Middle frontal gyrus (tissue), 1 donor: ENCODE results near the gene DOP1A.

Experiments used
- DNase-seq: peaks from one replicate; pipeline ENCODE4 v3.0.0-alpha.2; 2015; ENCODE audit warnings: low spot score; ENCODE audit errors: extremely low spot score

DOP1A gene

DNA sequence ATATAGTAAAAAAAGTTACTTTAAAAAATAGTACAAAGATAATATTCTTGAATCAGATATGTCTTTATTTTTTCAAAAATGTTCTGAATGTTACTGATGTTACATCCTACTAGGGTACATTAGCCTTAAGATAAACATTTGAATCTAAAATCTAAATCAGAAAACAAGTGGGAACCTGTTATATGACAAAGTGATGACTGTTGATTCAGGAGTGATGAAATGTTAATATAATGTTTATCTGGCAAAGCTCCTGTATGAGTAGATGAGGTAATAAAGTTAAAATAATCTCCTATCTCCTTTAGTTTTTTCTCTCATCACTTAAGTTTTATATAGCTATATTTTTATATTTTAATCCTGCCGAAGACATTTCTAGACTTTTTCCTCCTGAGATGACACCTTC is 4.2 kb downstream of the DOP1A start:
- no peak for DNase-seq

DNA sequence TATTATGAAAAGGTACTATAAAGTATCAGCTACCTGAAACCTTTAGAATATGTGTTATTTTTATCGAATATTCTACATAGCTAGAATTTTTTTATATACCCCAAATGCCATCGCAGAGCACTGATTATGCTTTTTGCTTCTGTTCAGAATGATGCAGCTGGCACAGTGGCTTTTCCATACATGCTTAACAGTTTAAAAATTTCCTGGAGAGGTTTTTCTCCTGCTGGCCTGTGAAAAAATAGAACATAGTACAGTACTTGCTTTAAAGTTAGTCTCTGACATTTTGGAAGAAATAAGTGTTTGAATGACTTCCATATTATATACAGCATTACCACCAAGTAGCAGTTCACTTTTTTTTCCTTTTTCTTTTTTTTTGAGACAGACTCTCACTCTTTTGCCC is 5.3 kb downstream of the DOP1A start:
- no peak for DNase-seq

DNA sequence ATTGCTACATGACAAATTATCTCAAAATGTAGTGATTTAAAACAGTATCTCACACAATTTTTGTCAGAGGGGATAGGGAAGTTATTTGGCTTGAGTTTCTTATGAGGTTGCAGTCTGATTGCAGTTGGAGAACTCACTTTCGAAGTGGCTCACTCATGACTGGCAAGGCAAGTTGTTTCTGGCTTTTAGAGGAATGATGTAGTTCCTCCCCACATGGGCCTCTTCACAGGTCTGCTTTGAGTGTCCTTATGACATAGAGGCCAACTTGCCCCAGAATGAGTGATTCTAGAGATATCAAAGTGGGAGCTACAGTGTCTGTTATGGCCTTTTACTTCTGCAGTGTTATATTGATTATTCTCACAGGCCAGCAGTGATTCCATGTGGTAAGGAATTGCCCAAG is 6.1 kb downstream of the DOP1A start:
- DNase-seq, result no peak

GRCh38 chr6:83083476-83083875 is 16.0 kb downstream of the DOP1A start:
- DNase-seq, result no peak

DNA sequence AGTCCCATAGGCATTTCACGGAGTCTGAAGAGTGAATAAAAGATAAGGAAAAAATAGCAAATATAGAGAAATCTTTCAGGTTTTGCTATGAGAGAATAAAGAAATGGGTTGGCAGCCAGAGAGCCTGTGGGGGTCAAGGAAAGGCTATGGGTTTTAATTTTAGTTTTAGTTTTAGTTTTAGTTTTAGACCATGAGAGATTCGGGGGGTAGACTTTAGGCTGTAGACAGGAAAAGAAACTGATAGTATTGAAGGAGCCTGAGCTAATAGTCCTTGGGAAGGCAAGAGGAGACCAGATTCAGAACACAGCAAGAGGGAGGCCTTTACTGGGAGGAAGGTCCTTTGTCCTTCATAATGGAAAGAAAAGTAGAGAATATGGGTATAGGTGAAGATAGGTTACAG is 19.3 kb downstream of the DOP1A start:
- no peak for DNase-seq

DNA sequence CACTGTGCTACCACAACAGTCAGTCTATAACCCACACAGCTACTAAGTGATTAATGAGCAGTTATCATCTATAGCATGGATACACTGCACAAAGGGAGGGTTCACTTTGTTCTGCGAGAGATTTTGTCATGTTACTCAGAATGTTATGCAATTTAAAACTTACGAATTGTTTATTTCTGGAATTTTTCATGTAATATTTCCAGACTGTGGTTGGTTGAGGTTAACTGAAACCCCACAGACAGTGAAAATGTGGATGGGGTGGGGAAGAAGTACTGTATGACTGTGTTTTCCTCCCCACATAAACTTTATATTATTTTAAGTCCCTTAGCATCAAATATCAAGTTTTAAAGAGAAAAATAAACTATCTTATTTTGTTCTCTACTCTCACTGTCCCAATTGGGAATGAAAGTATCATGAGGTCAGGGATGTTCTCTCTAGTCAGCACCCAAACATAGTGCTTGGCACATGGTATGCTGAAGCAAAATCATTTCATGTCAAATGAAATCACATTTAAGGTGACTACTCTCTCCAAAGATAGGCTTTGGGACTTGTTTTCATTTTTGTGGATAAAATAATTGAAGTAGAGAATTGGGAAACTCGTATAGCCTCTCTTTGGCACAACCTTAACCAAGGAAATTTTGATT is 25.4 kb downstream of the DOP1A start:
- DNase-seq, result no peak

- no peak for DNase-seq
These were observed 29.3 kb downstream of the DOP1A start for GRCh38 chr6:83096791-83097190.

DNA sequence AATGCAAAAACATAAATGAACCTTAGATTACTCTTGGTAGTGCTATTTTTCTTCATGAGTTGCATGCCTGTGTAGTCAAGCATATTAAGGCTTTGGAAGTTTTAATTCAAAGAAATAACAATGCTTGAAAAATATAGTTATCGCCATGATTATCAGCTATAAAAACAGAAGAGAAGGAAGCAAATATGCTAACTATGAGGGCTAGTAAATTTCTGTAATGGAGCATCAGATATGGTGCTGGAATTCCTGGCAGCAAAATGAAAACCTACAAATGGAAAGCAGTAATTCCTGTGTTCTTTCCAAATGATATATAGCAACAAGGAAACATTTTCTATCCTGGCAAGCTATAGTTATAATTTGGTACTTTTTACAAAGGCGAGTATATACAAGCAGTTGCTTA is 29.7 kb downstream of the DOP1A start:
- no peak for DNase-seq

- DNase-seq, result no peak
These were observed 30.2 kb downstream of the DOP1A start for GRCh38 chr6:83097675-83098074.

DNA sequence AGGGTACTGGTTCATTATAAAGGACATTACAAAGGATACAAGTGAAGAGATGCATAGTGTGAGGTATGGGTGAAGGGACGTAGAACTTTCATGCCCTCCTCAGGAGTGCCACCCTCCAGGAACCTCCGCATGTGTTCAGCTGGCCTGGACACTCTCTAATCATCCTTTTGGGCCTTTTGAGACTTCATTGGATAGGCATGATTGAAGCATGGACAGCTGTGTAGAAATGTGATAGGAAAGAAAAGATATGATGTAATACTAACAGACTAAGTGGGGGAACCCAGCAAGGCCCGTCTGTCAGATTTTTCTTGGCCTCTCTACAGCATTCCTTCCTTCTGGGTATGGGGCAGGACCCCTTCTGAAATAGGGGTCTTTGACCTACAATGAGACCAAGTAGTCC is 31.1 kb downstream of the DOP1A start:
- DNase-seq, result no peak

- DNase-seq, result no peak
These were observed 40.9 kb downstream of the DOP1A start for GRCh38 chr6:83108378-83108777.

- no peak for DNase-seq
These were observed 45.8 kb downstream of the DOP1A start for GRCh38 chr6:83113258-83113657.

GRCh38 chr6:83114164-83114563 is 46.7 kb downstream of the DOP1A start:
- no peak for DNase-seq

DNA sequence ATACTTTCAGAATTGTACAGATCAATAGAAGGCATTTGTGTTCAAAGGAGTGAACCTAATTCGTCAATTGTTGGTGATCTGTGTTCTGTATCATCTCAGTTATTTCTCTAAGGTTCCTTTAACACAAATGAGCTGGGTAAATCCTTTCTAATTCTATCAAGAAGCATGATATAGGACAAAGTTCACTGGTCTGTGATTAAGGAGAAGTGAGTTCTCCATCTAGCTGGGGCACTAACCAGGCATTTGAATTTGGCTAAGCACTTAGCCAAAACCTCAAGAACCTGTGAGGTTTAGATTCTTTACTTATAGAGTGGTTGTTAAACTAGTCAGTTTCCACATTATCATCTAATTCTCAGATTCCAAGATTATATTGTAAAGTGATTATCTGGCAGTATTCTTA is 50.3 kb downstream of the DOP1A start:
- no peak for DNase-seq

GRCh38 chr6:83119742-83120300 is 52.4 kb downstream of the DOP1A start:
- no peak for DNase-seq

GRCh38 chr6:83124553-83124952 is 57.1 kb downstream of the DOP1A start:
- DNase-seq, result no peak

DNA sequence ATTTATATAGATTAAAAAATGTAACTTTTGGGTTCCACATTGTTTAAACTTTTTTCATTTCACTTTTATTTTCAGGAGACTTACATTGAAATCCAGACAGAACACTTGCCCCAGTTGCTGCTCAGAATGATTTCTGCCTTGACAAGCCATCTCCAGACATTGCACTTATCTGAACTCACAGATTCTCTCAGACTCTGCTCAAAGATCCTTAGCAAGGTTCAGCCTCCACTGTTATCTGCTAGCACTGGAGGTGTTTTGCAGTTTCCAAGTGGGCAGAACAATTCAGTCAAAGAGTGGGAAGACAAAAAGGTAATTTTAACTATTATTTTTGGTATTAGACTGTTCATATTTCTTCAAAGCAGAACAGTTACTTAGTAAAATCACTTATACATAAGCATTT is 58.0 kb downstream of the DOP1A start:
- no peak for DNase-seq

DNA sequence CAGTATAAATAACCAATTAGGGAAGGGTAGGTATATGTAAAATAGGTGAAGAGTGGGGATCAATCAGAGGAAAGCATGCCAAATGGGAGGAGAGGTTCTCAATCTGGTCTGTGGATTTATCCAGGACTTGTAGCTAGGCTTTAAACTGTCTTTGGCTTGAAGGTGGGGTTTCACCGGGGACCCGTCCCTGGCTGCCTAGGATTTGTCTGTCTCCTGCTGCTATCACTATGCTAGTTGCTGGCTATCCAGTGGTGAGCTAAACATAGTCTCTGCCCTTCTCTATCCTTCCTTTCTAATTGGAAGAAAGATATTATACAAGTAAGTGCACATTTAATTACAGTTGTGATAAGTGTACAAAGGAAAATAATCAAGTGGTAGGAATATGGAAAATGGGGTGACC is 58.8 kb downstream of the DOP1A start:
- no peak for DNase-seq

DNA sequence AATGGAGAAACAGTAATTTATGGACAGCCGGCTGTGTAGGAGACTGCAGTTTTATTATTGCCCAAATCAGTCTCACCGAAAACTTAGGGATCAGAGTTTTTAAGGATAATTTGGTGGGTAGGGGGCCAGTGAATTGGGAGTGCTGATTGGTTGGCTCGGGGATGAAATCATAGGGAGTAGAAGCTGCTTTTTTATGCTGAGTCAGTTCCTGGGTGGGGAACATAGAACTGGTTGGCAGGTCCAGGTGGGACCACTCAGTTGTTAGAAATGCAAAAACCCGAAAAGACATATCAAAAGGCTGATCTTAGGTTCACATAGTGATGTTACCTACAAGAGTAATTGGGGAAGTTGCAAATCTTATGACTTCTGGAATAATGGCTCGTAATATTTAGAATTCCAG is 59.3 kb downstream of the DOP1A start:
- no peak for DNase-seq

- DNase-seq, result no peak
These were observed 59.8 kb downstream of the DOP1A start for GRCh38 chr6:83127258-83127657.

DNA sequence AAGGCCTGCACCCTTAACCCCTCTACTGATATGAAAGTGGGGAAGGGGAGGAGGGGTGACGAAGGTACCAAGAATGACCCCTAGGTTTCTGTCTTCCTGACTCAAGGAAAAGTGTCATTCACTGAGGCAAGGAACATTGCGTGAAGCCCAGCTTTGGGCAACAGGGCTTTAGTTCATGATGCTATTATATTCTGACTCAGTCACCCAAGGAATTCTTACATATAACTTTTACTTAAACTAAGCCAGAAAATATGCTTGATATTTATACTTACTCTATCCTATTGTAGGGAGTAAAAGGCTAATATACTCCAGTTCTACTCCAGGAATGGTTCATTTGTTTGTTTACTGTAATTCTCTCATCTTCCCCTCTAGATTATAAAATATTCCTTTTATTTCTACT is 60.5 kb downstream of the DOP1A start:
- no peak for DNase-seq

DNA sequence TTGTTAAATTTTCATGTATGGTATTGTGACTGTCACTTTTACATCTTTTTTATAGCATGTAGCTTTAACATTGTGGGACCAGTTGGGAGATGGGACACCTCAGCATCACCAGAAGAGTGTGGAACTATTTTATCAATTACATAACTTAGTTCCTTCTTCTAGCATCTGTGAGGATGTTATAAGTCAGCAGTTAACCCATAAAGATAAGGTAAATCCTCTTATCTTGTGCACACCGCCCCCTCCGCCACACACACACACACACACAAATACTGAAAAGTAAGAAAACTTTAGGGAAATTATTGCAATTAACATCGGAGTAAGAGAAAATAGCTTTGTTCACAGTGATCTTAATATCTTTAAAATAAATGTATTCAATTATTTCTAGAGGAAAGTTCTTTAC is 64.7 kb downstream of the DOP1A start:
- DNase-seq, result no peak

GRCh38 chr6:83138118-83138722 is 70.7 kb downstream of the DOP1A start:
- no peak for DNase-seq
